Astrocyte (in vitro differentiated cells and primary cell): ENCODE measurements around the gene PEX10.

Source experiments
- CTCF ChIP-seq: IDR thresholded peaks from 2 replicates; pipeline ENCODE4 v1.5.1; 2011; ENCODE audit warnings: low read depth, mild to moderate bottlenecking, inconsistent platforms, low read length, moderate library complexity; ENCODE audit not compliant: insufficient read depth
- EZH2 ChIP-seq: IDR thresholded peaks from 2 replicates; pipeline ENCODE4 v1.6.1; 2012; ENCODE audit warnings: mild to moderate bottlenecking, low read length, inconsistent platforms; ENCODE audit not compliant: insufficient read depth

GRCh38 chr1:2427051-2427450, 14.7 kb upstream of the PEX10 start:
- TF ChIP-seq CTCF (no peak), EZH2 (no peak)
